OCI-LY3 (cell line): Measurements from ENCODE around the gene ARMC9.

ENCODE experiments used
- H2AFZ ChIP-seq: fragments of 200-600, 300-600 bp; shearing (Covaris generic); 2 replicates; pipeline ENCODE4 v1.6.0; 2014; ENCODE audit warnings: antibody characterized with exemption, low read depth, low read length
- H3K27ac ChIP-seq: fragments of 200-600, 300-600 bp; sonication (generic); 2 replicates; pipeline ENCODE4 v1.5.1; 2014; ENCODE audit warnings: mild to moderate bottlenecking, low read length, moderate library complexity, mixed read lengths
- H3K27me3 ChIP-seq: fragments of 200-600, 300-600 bp; sonication (generic); 2 replicates; pipeline ENCODE4 v1.6.1; 2014; ENCODE audit warnings: low read depth, low read length, mixed read lengths
- H3K36me3 ChIP-seq: fragments of 200-600, 300-600 bp; sonication (generic); replicated peaks from 2 replicates; pipeline ENCODE3; 2014; ENCODE audit warnings: low read depth, low read length, mixed read lengths
- H3K4me1 ChIP-seq: fragments of 300-600, 200-600 bp; sonication (generic); 2 replicates; pipeline ENCODE4 v1.6.1; 2014; ENCODE audit warnings: low read length, mixed read lengths
- H3K4me2 ChIP-seq: fragments of 200-600, 300-600 bp; sonication (generic); 2 replicates; pipeline ENCODE4 v1.6.1; 2014; ENCODE audit warnings: low read length, mixed read lengths
- H3K4me3 ChIP-seq: fragments of 300-600, 200-600 bp; sonication (generic); 2 replicates; pipeline ENCODE4 v1.5.1; 2014; ENCODE audit warnings: antibody characterized with exemption, mild to moderate bottlenecking, low read length, moderate library complexity
- H3K79me2 ChIP-seq: fragments of 300-600, 200-600 bp; shearing (Covaris generic); 2 replicates; pipeline ENCODE4 v1.6.1; 2014; ENCODE audit warnings: mild to moderate bottlenecking, low read length, mixed read lengths
- H3K9ac ChIP-seq: fragments of 300-600, 200-600 bp; shearing (Covaris generic); 2 replicates; pipeline ENCODE4 v1.6.0; 2014; ENCODE audit warnings: mild to moderate bottlenecking, low read length, moderate library complexity
- H3K9me3 ChIP-seq: fragments of 200-600, 300-600 bp; shearing (Covaris generic); 2 replicates; pipeline ENCODE4 v1.6.1; 2014; ENCODE audit warnings: low read length, mixed read lengths; ENCODE audit not compliant: insufficient read depth
- H4K20me1 ChIP-seq: fragments of 200-600, 300-600 bp; sonication (generic); 2 replicates; pipeline ENCODE4 v1.6.1; 2016; ENCODE audit warnings: low read length, mixed read lengths; ENCODE audit not compliant: insufficient read depth
- EZH2phosphoT487 ChIP-seq: fragments of 200-600 bp; shearing (Covaris generic); IDR thresholded peaks from 2 replicates; pipeline ENCODE4 v1.6.1; 2018; ENCODE audit warnings: antibody characterized with exemption, mixed run types, low read depth
- TF ChIP-seq, protein P1 (sequence below): fragments of 200-600, 300-600 bp; sonication (generic); IDR thresholded peaks from 2 replicates; pipeline ENCODE4 v1.5.1; 2014; ENCODE audit warnings: antibody characterized with exemption, low read length, low read depth

Gene ARMC9

GRCh38 chr2:231270221-231271114 lies 72.0 kb downstream of the ARMC9 start:
- Histone ChIP-seq H3K27me3 (no peaks in the 10 kb centered on the region), H3K4me1 (0 out of 2 replicates have a peak, but pooled peaks cover 6% of the 10 kb centered on the region), H3K36me3 (no peaks in the 10 kb centered on the region), H4K20me1 (no peaks in the 10 kb centered on the region), H3K4me2 (no peak overlapping the region), H2AFZ (no peak overlapping the region), H3K4me3 (no peak overlapping the region), H3K79me2 (no peaks in the 10 kb centered on the region), H3K9ac (no peak overlapping the region), H3K27ac (no peak overlapping the region), H3K9me3 (no peaks in the 10 kb centered on the region)
- TF ChIP-seq, protein P1, sequence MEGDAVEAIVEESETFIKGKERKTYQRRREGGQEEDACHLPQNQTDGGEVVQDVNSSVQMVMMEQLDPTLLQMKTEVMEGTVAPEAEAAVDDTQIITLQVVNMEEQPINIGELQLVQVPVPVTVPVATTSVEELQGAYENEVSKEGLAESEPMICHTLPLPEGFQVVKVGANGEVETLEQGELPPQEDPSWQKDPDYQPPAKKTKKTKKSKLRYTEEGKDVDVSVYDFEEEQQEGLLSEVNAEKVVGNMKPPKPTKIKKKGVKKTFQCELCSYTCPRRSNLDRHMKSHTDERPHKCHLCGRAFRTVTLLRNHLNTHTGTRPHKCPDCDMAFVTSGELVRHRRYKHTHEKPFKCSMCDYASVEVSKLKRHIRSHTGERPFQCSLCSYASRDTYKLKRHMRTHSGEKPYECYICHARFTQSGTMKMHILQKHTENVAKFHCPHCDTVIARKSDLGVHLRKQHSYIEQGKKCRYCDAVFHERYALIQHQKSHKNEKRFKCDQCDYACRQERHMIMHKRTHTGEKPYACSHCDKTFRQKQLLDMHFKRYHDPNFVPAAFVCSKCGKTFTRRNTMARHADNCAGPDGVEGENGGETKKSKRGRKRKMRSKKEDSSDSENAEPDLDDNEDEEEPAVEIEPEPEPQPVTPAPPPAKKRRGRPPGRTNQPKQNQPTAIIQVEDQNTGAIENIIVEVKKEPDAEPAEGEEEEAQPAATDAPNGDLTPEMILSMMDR = no peak
- no peak for TF ChIP-seq EZH2phosphoT487

DNA sequence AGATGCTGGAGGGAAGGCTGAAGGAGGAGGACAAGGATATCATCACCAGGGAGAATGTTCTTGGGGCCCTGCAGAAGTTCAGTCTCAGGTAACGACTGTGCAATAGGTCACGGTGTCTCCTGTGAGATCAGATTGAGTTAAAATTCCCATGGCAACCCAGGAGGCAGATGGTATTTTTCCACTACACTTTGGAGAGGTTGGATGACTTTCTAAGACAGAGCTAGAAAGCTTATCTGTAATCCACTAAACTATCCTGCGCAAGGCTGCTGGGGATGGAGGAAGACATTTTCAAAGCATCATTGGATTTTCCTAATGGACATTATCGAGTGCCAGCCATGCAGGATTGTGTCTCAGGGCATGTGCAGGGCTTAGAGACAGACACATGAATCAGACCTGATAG lies 74.6 kb downstream of the ARMC9 start:
- no peaks in the 10 kb centered on the region for H3K79me2 ChIP-seq
- H2AFZ ChIP-seq = no peak overlapping the region
- H3K36me3 ChIP-seq = no peaks in the 10 kb centered on the region
- no peaks in the 10 kb centered on the region for H3K27me3 ChIP-seq
- H3K4me1 ChIP-seq = no peaks in the 10 kb centered on the region
- no peak overlapping the region for H3K9ac ChIP-seq
- no peak overlapping the region for H3K4me2 ChIP-seq
- H3K4me3 ChIP-seq = no peak overlapping the region
- no peaks in the 10 kb centered on the region for H4K20me1 ChIP-seq
- H3K27ac ChIP-seq = no peak overlapping the region
- TF ChIP-seq EZH2phosphoT487 = no peak
- TF ChIP-seq, protein P1 = no peak
- no peaks in the 10 kb centered on the region for H3K9me3 ChIP-seq

GRCh38 chr2:231276987-231277386 lies 78.6 kb downstream of the ARMC9 start:
- H3K79me2 ChIP-seq = no peaks in the 10 kb centered on the region
- H3K9ac ChIP-seq = no peak overlapping the region
- no peak overlapping the region for H3K27ac ChIP-seq
- no peaks in the 10 kb centered on the region for H3K27me3 ChIP-seq
- H3K36me3 ChIP-seq = no peaks in the 10 kb centered on the region
- no peaks in the 10 kb centered on the region for H3K4me1 ChIP-seq
- no peaks in the 10 kb centered on the region for H3K9me3 ChIP-seq
- H3K4me2 ChIP-seq = no peak overlapping the region
- no peaks in the 10 kb centered on the region for H4K20me1 ChIP-seq
- no peak overlapping the region for H3K4me3 ChIP-seq
- TF ChIP-seq, protein P1 = no peak
- no peak for TF ChIP-seq EZH2phosphoT487
- no peak overlapping the region for H2AFZ ChIP-seq

DNA sequence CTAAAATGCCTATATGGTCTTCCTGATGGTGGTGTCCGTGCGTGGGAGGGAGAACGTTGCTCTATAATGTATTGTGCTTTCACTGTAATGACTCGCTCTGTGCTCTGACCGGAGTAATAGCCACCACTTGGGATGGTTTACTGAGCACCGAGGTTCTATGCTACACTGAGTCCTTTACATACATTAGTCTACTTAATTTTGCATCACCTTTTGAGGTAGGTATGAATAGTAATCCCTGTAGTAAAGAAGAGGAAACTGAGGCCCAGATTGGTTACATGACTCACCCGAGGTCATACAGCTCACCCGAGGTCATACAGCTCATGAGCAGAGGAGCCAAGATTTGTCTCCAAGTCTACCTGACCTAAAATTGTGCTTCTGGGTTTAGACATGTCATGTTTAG lies 79.5 kb downstream of the ARMC9 start:
- no peaks in the 10 kb centered on the region for H3K79me2 ChIP-seq
- no peak overlapping the region for H3K27ac ChIP-seq
- H3K9me3 ChIP-seq = no peaks in the 10 kb centered on the region
- H3K9ac ChIP-seq = no peak overlapping the region
- H3K36me3 ChIP-seq = no peaks in the 10 kb centered on the region
- H3K27me3 ChIP-seq = no peaks in the 10 kb centered on the region
- H2AFZ ChIP-seq = no peak overlapping the region
- H3K4me3 ChIP-seq = no peak overlapping the region
- no peaks in the 10 kb centered on the region for H3K4me1 ChIP-seq
- TF ChIP-seq, protein P1 = no peak
- no peak for TF ChIP-seq EZH2phosphoT487
- no peak overlapping the region for H3K4me2 ChIP-seq
- H4K20me1 ChIP-seq = no peaks in the 10 kb centered on the region
